H1 (cell line): ENCODE data around the gene SOX15. TPM values are rescaled to one million over a fixed set of nuclear protein-coding genes. Genes with fewer than 3 reads are reported as not detected.

ENCODE experiments used
- CTCF ChIA-PET: fragments of 300-600 bp; sonication (Branson Sonifier 250); formaldehyde crosslinking; loops from one replicate; lab custom pipeline; 2021; ENCODE audit not compliant: partially characterized antibody; lab: Charles Lee
- POLR2A ChIA-PET: fragments of 300-600 bp; sonication (Branson Sonifier 250); formaldehyde crosslinking; loops from one replicate; lab custom pipeline; 2021; ENCODE audit warnings: inconsistent platforms; ENCODE audit not compliant: partially characterized antibody; lab: Charles Lee
- DNase-seq, 2 experiments: peaks; one replicate each; pipeline versions ENCODE4 v3.0.0 to v3.0.0-alpha.2; 2010 to 2022; ENCODE audit warnings: low spot score in 2 of 2, low read depth in 1 of 2, mixed read lengths in 1 of 2
- FAIRE-seq: peaks from 2 replicates; lab custom pipeline; 2011; peaks lifted over from hg19 to GRCh38; lab: Jason Lieb, UNC
- H2AFZ ChIP-seq: 2 replicates; pipeline ENCODE4 v1.8.1; 2012; ENCODE audit warnings: low read length, inconsistent platforms
- H2AK5ac ChIP-seq: 2 replicates; pipeline ENCODE4 v1.6.1; 2013; ENCODE audit warnings: low read depth, low read length
- H2BK120ac ChIP-seq: replicated peaks from 2 replicates; pipeline ENCODE3; 2013; ENCODE audit warnings: low read depth, low read length, inconsistent platforms
- H2BK12ac ChIP-seq: 2 replicates; pipeline ENCODE4 v1.6.1; 2013; ENCODE audit warnings: low read depth, low read length
- H2BK15ac ChIP-seq: 2 replicates; pipeline ENCODE4 v1.6.1; 2013; ENCODE audit warnings: low read length
- H2BK20ac ChIP-seq: 2 replicates; pipeline ENCODE4 v1.6.1; 2013; ENCODE audit warnings: low read length
- H2BK5ac ChIP-seq: 2 replicates; pipeline ENCODE4 v1.6.1; 2013; ENCODE audit warnings: low read depth, low read length
- H3K14ac ChIP-seq: 2 replicates; pipeline ENCODE4 v1.6.1; 2013; ENCODE audit warnings: inconsistent platforms; ENCODE audit not compliant: insufficient read length
- H3K18ac ChIP-seq: 2 replicates; pipeline ENCODE4 v1.6.1; 2013; ENCODE audit warnings: low read length; ENCODE audit errors: extremely low read depth
- H3K23ac ChIP-seq: 2 replicates; pipeline ENCODE4 v1.6.1; 2013; ENCODE audit warnings: inconsistent platforms; ENCODE audit not compliant: insufficient read length
- H3K23me2 ChIP-seq: 2 replicates; pipeline ENCODE4 v1.6.1; 2013; ENCODE audit warnings: low read depth, low read length
- H3K27ac ChIP-seq: 2 replicates; pipeline ENCODE4 v1.6.1; 2011; ENCODE audit warnings: low read depth, low read length, inconsistent platforms
- H3K27me3 ChIP-seq, 4 experiments: replicated peaks in 1 of 4; 1 replicate in 1 of 4; 2 replicates in 3 of 4; pipeline versions ENCODE4 v1.6.1 to v1.8.1; 2011 to 2013; ENCODE audit warnings: low read length in 3 of 4, mild to moderate bottlenecking in 3 of 4, inconsistent platforms in 2 of 4, mixed read lengths in 2 of 4, moderate library complexity in 1 of 4; ENCODE audit not compliant: control insufficient read depth in 3 of 4, insufficient read depth in 3 of 4; ENCODE audit errors: extremely low read depth in 1 of 4
- H3K36me3 ChIP-seq, 4 experiments: 2 replicates each; pipeline versions ENCODE4 v1.6.1 to v1.8.1; 2011 to 2013; ENCODE audit warnings: mild to moderate bottlenecking in 4 of 4, low read length in 3 of 4, moderate library complexity in 2 of 4, control low read depth in 1 of 4, inconsistent platforms in 1 of 4; ENCODE audit not compliant: insufficient read depth in 4 of 4, control insufficient read depth in 2 of 4
- H3K4ac ChIP-seq: replicated peaks from 2 replicates; pipeline ENCODE3; 2013; ENCODE audit warnings: low read length, low read depth, mixed read lengths, inconsistent platforms; ENCODE audit not compliant: insufficient read length
- H3K4me1 ChIP-seq, 4 experiments: replicated peaks in 1 of 4; 1 replicate in 1 of 4; 2 replicates in 3 of 4; pipeline versions ENCODE4 v1.6.1 to v1.8.1; 2011 to 2013; ENCODE audit warnings: low read length in 3 of 4, inconsistent platforms in 2 of 4, mixed read lengths in 1 of 4; ENCODE audit not compliant: insufficient read depth in 4 of 4, control insufficient read depth in 3 of 4
- H3K4me2 ChIP-seq, 2 experiments: 2 replicates each; pipeline versions ENCODE4 v1.6.1 to v1.8.1; 2011 to 2013; ENCODE audit warnings: low read depth in 2 of 2, low read length in 2 of 2, control low read depth in 1 of 2, inconsistent platforms in 1 of 2, mild to moderate bottlenecking in 1 of 2; ENCODE audit not compliant: insufficient read depth in 1 of 2
- H3K4me3 ChIP-seq, 4 experiments: fragments of 200-600, 300-600 bp in 1 of 4; sonication (generic), shearing (Covaris generic), sonication (Bioruptor Twin) in 1 of 4; 2 replicates each; pipeline versions ENCODE4 v1.5.1 to v1.8.1; 2011 to 2016; ENCODE audit warnings: low read length in 4 of 4, low read depth in 3 of 4, control low read depth in 2 of 4, inconsistent platforms in 2 of 4, mild to moderate bottlenecking in 2 of 4, mixed read lengths in 1 of 4, moderate library complexity in 1 of 4; ENCODE audit not compliant: insufficient read depth in 2 of 4; ENCODE audit errors: extremely low read depth in 1 of 4
- H3K56ac ChIP-seq: replicated peaks from 2 replicates; pipeline ENCODE3; 2013; ENCODE audit warnings: low read depth, mild to moderate bottlenecking, mixed read lengths, low read length, inconsistent platforms; ENCODE audit not compliant: insufficient read length
- H3K79me1 ChIP-seq: 2 replicates; pipeline ENCODE4 v1.6.1; 2013; ENCODE audit warnings: low read depth, low read length, control low read depth
- H3K79me2 ChIP-seq, 2 experiments: 2 replicates each; pipeline versions ENCODE4 v1.6.1 to v1.8.1; 2012 to 2013; ENCODE audit warnings: low read length in 2 of 2, mild to moderate bottlenecking in 2 of 2, inconsistent platforms in 1 of 2; ENCODE audit not compliant: insufficient read depth in 2 of 2, control insufficient read depth in 1 of 2
- H3K9ac ChIP-seq, 4 experiments: replicated peaks in 1 of 4; 1 replicate in 1 of 4; 2 replicates in 3 of 4; pipeline versions ENCODE4 v1.6.1 to v1.8.1; 2011 to 2013; ENCODE audit warnings: low read depth in 3 of 4, low read length in 3 of 4, control low read depth in 2 of 4, mild to moderate bottlenecking in 2 of 4, moderate library complexity in 2 of 4, inconsistent platforms in 1 of 4; ENCODE audit errors: extremely low read depth in 1 of 4
- H3K9me3 ChIP-seq, 2 experiments: 2 replicates each; pipeline versions ENCODE4 v1.6.1 to v1.8.1; 2012 to 2013; ENCODE audit warnings: mild to moderate bottlenecking in 2 of 2, moderate library complexity in 2 of 2, control low read depth in 1 of 2, inconsistent platforms in 1 of 2, low read depth in 1 of 2, low read length in 1 of 2, mixed read lengths in 1 of 2; ENCODE audit not compliant: insufficient read depth in 2 of 2
- H4K20me1 ChIP-seq, 2 experiments: replicated peaks in 1 of 2; 2 replicates each; pipeline versions ENCODE3 to v1.8.1; 2011 to 2013; ENCODE audit warnings: inconsistent platforms in 2 of 2, low read length in 2 of 2, mild to moderate bottlenecking in 1 of 2; ENCODE audit not compliant: insufficient read depth in 2 of 2, control insufficient read depth in 1 of 2
- H4K5ac ChIP-seq: 2 replicates; pipeline ENCODE4 v1.6.1; 2013; ENCODE audit warnings: low read length, low read depth, mixed read lengths, inconsistent platforms; ENCODE audit not compliant: insufficient read length
- H4K8ac ChIP-seq: 2 replicates; pipeline ENCODE4 v1.8.0; 2013; ENCODE audit warnings: mild to moderate bottlenecking, moderate library complexity, low read length, inconsistent platforms; ENCODE audit not compliant: insufficient read depth; ENCODE audit errors: extremely low read depth
- H4K91ac ChIP-seq: replicated peaks from 2 replicates; pipeline ENCODE3; 2013; ENCODE audit warnings: low read length, mixed read lengths, inconsistent platforms; ENCODE audit not compliant: insufficient read length
- ASH2L ChIP-seq: fragments of 200-600, 300-600 bp; sonication (generic); IDR thresholded peaks from one replicate; pipeline ENCODE4 v1.7.1; 2017; ENCODE audit warnings: low read length
- ATF3 ChIP-seq: IDR thresholded peaks from 2 replicates; pipeline ENCODE4 v1.6.1; 2011; ENCODE audit warnings: low read depth, mild to moderate bottlenecking, low read length; ENCODE audit not compliant: insufficient read depth
- CBX8 ChIP-seq: fragments of 300-800, 300-1000 bp; sonication (generic); IDR thresholded peaks from 2 replicates; pipeline ENCODE4 v1.7.1; 2016; ENCODE audit warnings: low read depth, low read length, borderline replicate concordance
- CHD1 ChIP-seq: IDR thresholded peaks from 2 replicates; pipeline ENCODE4 v1.6.1; 2012; ENCODE audit warnings: low read depth, low read length, improper control_type of control experiment
- CHD2 ChIP-seq: IDR thresholded peaks from 2 replicates; pipeline ENCODE4 v1.6.1; 2012; ENCODE audit warnings: low read length, improper control_type of control experiment
- CREB1 ChIP-seq: IDR thresholded peaks from 2 replicates; pipeline ENCODE4 v1.6.1; 2012; ENCODE audit warnings: inconsistent platforms
- JUND ChIP-seq: IDR thresholded peaks from 2 replicates; pipeline ENCODE4 v1.6.1; 2011; ENCODE audit warnings: mild to moderate bottlenecking, improper control_type of control experiment, low read length
- KDM1A ChIP-seq: fragments of 200-600, 300-600 bp; sonication (generic); IDR thresholded peaks from 2 replicates; pipeline ENCODE4 v1.7.1; 2016; ENCODE audit warnings: mild to moderate bottlenecking, low read length, borderline replicate concordance
- POLR2A ChIP-seq, 2 experiments: IDR thresholded peaks; 1 replicate in 1 of 2; 2 replicates in 1 of 2; pipeline ENCODE4 v1.6.1; 2011; ENCODE audit warnings: low read depth in 2 of 2, low read length in 2 of 2, mild to moderate bottlenecking in 2 of 2; ENCODE audit errors: control extremely low read depth in 1 of 2
- RNF2 ChIP-seq: fragments of 200-900, 300-1000 bp; sonication (generic); IDR thresholded peaks from 2 replicates; pipeline ENCODE4 v1.7.1; 2016; ENCODE audit warnings: borderline replicate concordance, low read depth, mild to moderate bottlenecking, antibody characterized with exemption, low read length; ENCODE audit not compliant: poor library complexity, severe bottlenecking; ENCODE audit errors: missing control alignments
- SIX5 ChIP-seq: IDR thresholded peaks from 2 replicates; pipeline ENCODE4 v1.6.1; 2011; ENCODE audit warnings: mild to moderate bottlenecking, low read depth, low read length
- TAF1 ChIP-seq: IDR thresholded peaks from 2 replicates; pipeline ENCODE4 v1.6.1; 2011; ENCODE audit warnings: mild to moderate bottlenecking, low read depth, low read length
- TBP ChIP-seq: IDR thresholded peaks from 2 replicates; pipeline ENCODE4 v1.6.1; 2011; ENCODE audit warnings: low read depth, low read length, improper control_type of control experiment
- WGBS, 2 experiments: shearing (Covaris generic) in 1 of 2; methylation state at CpG; one replicate each; pipeline versions ENCODE4 v1.1.6 to v1.1.7; 2013 to 2015; ENCODE audit warnings: low lambda C conversion rate in 2 of 2, mixed read lengths in 2 of 2, inconsistent platforms in 1 of 2, low coverage in 1 of 2, missing lambda C conversion rate in 1 of 2; ENCODE audit not compliant: insufficient replicate concordance in 2 of 2, insufficient coverage in 1 of 2, insufficient read length in 1 of 2; ENCODE audit errors: extremely low coverage in 1 of 2, missing lambda C conversion rate in 1 of 2; 5-methylcytosine and 5-hydroxymethylcytosine counted together
- polyA plus RNA-seq, 7 experiments: library from polyadenylated mRNA; depleted of rRNA in 3 of 7; stranded (reverse) in 5 of 7; unstranded in 2 of 7; fragments of >200 nt in 5 of 7; fragments of 200-250 nt in 2 of 7; gene quantifications; 1 replicate in 5 of 7; 2 replicates in 1 of 7; 4 replicates in 1 of 7; pipeline versions ENCODE4 v1.2.1 to v1.2.3, GENCODE V29; 2011 to 2013; ENCODE audit warnings: missing spikeins in 2 of 7, mixed read lengths in 2 of 7
- total RNA-seq: library from RNA; stranded (reverse); fragmentation: NEBNext Ultra II Directional; extraction: Animal tissue kit (Norgen Biotek cat#: 25700); gene quantifications from 2 replicates; pipeline ENCODE4 v1.2.1, GENCODE V29; 2021
- TF ChIP-seq, protein P1 (sequence below): IDR thresholded peaks from 2 replicates; pipeline ENCODE4 v1.6.1; 2012; ENCODE audit warnings: inconsistent platforms

SOX15 gene
- total and polyA plus RNA-seq, 2 of the 8 experiments (the other 6 are each of a cell fraction or from before 2014, with no cell fraction given) = 14.3 to 26.8 TPM

DNA sequence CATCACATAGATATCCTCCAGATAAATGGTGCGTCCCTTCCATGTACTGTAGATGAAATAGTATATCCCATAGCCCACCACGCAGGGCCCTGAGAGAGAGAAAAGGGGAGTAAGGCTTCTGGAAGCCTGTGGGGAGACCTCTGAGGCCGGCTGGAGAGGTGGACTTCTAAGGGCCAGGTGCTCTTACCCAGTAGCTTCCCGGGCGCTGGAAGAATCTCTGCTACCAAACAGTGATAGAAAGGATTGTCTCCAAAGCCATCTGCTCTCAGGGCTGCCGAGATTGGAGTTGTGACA lies 37.0 kb upstream of the SOX15 start:
- H3K4me3 ChIP-seq = peak overlapping the region; percentile 72 to 98 (median 76)
- no peak overlapping the region for H2BK12ac ChIP-seq
- no peak overlapping the region for H3K23ac ChIP-seq
- peaks cover 0 to 3% of the 10 kb centered on the region in 2 experiments; a peak in 1 of 4 replicates for H3K79me2 ChIP-seq
- H3K14ac ChIP-seq = no peak overlapping the region
- H3K9me3 ChIP-seq = no peaks in the 10 kb centered on the region
- H3K4me1 ChIP-seq = peaks cover 2 to 10% (median 4%) of the 10 kb centered on the region in 4 experiments; a peak in 5 of 7 replicates
- H2AK5ac ChIP-seq = no peak overlapping the region
- H4K8ac ChIP-seq = no peak overlapping the region; the same call in 1 of the 2 replicates
- ChIA-PET CTCF (interaction anchor here (0.9 to 3.7 kb wide), 13 partner anchors 9 to 85 kb away, joined by 3 to 23 read pairs (median 5); partner anchors contain the start of genes EFNB3, FXR2, TP53 and WRAP53), POLR2A (interaction anchor here (1.2 to 79.4 kb wide), 10 partner anchors 10 to 104 kb away, joined by 3 to 2272 read pairs (median 13); partner anchors contain the start of genes ATP1B2, EFNB3, FXR2 and MPDU1)
- FAIRE-seq (no peak), DNase-seq (no peak)
- H3K27ac ChIP-seq = peak overlapping the region; percentile 16; the same call in 1 of the 2 replicates
- H3K56ac ChIP-seq = peak overlapping the region; percentile 62
- 26% methylated on average over 6 of the region's 6 CpGs; no CpG with 5 or more reads in 1 of the 2 experiments for WGBS, 2 experiments
- H3K9ac ChIP-seq = peak overlapping the region in 3 of 4 experiments; percentile 64 to 79 (median 77); a peak in 5 of 7 replicates
- peaks cover 0 to 4% (median 0%) of the 10 kb centered on the region in 4 experiments; a peak in 1 of 8 replicates for H3K36me3 ChIP-seq
- no peak overlapping the region for H2BK120ac ChIP-seq
- no peak overlapping the region for H3K4ac ChIP-seq
- H2AFZ ChIP-seq = no peak overlapping the region
- H3K27me3 ChIP-seq = no peaks in the 10 kb centered on the region
- peak overlapping the region; percentile 87 for H3K18ac ChIP-seq
- peaks cover 8% of the 10 kb centered on the region for H3K23me2 ChIP-seq
- H3K79me1 ChIP-seq = peaks cover 2% of the 10 kb centered on the region; the same call in 1 of the 2 replicates
- H2BK15ac ChIP-seq = peak overlapping the region; percentile 61; the same call in 1 of the 2 replicates
- H4K5ac ChIP-seq = no peak overlapping the region
- H4K91ac ChIP-seq = no peak overlapping the region
- peak overlapping the region; percentile 72 to 77 for H3K4me2 ChIP-seq
- no peak overlapping the region for H2BK5ac ChIP-seq
- H4K20me1 ChIP-seq = no peaks in the 10 kb centered on the region
- H2BK20ac ChIP-seq = no peak overlapping the region
- TF ChIP-seq TBP (no peak), KDM1A (no peak), TAF1 (no peak), JUND (no peak), CHD2 (no peak), SIX5 (no peak), CREB1 (no peak), POLR2A (IDR thresholded peaks at IDR 0.05; ENCODE audit: control extremely low read depth in 1 of 2, low read depth in 2 of 2, low read length in 2 of 2) (no peak), ATF3 (no peak), ASH2L (no peak), RNF2 (no peak), CBX8 (no peak), CHD1 (no peak)
- TF ChIP-seq, protein P1, sequence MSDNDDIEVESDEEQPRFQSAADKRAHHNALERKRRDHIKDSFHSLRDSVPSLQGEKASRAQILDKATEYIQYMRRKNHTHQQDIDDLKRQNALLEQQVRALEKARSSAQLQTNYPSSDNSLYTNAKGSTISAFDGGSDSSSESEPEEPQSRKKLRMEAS = no peak
